Pulmonary artery endothelial cell (primary cell): ENCODE measurements around the gene DHX8. TPM values are rescaled to one million over a fixed set of nuclear protein-coding genes. Genes with fewer than 3 reads are reported as not detected.

Experiments used
- DNase-seq: peaks from one replicate; pipeline ENCODE4 v3.0.0-alpha.2; 2011; ENCODE audit warnings: low read depth, low spot score
- total RNA-seq: library from RNA; depleted of rRNA; stranded (reverse); fragments of >200 nt; gene quantifications from 2 replicates; pipeline ENCODE4 v1.2.3, GENCODE V29; 2014

Gene DHX8
- total RNA-seq, 1 donor from 2014 or later = 54.8 TPM

DNA sequence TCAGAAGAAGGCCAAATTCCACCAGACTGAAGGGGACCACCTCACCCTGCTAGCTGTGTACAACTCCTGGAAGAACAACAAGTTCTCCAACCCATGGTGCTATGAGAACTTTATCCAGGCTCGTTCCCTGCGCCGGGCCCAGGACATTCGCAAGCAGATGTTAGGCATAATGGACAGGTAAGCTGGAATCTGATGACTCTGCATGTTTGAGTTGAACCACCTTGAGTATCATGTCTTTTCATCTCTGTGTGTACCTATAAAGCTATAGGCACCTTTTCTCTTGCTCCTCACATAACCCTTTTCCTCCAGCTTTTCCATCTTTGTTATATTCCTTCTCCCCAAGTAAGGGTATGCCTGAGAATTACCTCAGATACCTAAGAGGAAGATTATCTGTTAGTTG lies 37.6 kb downstream of the DHX8 start:
- DNase-seq = no peak

DNA sequence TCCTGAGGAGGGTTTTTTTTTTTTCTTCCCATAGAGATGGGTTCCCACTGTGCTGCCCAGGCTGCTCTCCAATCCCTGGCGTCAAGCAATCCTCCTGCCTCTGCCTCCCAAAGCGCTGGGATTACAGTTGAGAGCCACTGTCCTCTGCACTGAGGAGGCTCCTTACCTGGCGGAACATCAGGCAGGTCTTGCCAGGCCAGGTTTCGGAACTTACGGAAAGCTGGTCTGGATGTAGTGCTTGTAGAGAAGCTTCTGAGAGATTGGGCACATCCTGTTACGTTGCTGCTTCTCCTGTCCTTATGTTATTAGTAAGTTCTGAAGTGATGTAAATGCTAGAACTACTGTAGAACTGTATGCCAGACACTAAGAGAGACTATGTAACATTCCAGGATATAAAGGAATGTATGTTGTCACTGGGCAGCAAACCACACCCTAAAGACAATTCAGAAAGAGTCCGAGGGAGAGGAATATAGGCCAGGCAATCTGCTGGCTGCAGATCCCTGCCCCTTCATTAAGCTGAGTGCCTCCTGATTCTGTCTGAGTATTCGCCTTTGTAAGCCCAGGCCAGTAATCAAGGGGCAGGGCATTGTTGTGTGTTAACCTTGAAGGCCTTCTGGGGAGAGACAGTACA lies 41.3 kb downstream of the DHX8 start:
- DNase-seq = no peak

DNA sequence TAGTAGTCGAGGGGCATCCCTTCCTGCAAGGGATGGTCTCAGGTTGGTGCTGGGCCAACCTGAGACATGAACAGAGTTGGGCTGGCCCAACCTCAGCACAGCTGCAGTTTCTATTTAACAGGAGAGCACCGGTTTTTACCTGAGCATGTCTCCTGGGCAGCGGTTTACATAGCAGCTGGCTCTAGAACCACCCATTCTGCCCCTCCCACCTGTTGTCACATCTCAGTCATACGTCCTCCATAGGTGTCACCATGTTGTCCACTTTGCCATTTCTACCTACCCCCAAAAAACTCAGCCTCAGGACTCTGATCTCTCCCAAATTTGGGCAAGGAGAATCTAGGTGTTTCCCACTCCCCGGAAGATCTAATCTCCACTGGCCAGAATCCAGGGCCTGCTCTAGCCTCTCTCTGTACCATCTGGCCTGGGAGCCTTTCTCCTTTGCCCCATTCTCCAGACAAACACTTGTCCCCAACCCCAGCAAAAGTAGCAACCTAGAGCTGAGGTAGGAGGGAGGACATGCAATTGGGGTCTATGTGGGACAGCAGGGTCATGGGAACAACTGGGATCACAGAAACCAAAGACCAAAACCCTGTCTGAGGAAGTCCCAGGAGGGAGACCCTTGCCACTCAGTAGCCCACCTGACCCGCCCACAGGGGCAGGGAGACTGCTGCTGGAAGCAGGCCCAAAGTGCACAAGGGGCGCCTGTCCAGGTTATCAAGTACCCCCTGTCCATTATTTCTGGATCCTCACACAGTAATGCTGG lies 43.3 kb downstream of the DHX8 start:
- DNase-seq = no peak

DNA sequence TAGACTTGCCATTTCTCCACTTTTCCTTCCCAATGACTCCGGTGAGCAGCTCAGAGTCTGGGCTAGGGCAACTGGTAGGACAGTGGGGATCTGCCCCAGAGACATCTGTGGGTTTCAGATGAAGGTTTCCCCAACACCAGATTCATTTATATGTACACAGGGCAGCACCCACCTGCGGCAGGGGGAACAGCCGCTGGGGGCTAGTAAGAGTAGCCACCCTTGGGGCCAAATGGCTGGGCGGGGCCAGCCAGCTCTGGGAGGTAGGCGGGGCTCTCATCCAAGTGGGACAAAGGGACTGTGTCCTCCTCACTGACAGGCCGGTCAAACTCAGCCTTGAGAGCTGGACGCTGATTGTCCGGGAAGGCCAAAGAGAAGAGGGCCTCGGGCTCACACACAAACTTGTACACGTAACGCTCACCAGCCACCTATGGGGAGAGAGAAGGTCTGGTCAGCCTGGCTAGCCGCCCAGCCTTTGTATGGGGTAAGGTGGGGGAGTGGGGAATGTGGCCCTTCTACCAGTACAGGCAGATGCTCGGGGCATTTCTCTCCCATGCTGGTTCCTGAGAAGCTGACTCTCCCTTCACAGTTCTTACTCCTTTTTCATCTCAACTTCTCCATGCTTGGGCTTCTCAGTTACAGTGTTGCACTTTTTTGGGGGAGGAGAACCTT lies 44.7 kb downstream of the DHX8 start:
- no peak for DNase-seq

DNA sequence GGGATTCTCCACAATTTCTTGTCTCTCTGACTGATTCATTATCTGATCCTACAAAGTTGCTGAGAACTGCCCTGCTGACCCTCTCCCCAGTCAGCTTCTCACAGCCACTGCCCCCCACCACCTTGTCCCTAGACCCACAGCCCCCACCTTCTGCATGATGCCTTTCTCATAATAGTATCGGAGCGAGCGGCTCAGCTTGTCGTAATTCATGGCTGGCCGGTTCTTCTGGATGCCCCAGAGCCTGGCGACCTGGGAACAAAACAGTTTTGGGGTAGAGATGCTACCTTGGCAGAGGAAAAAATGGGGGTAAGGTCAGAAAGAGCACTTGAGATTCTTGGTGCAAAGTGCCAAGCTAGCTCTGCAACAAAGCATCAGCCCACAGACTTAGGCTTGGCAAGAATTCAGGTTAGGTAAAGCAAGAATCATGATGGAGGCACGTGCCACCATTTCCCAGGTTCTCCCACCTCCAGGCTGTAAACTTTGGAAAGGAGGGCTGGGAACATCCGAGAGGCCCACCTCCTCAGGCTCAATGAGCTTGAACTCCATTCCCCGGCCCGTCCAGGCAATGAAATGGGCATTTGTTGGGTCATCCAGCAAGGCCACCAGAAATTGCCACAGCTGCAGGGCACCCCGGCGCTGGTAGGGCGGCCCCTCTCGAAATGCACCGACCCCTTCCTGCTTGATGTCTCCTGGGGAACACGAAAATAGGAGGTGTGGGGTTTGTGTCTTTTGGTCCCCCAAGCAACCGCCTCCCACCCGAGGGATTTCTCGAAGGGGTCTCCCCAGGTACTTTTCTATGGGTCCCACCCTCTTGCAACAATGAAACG lies 45.4 kb downstream of the DHX8 start:
- DNase-seq = no peak

DNA sequence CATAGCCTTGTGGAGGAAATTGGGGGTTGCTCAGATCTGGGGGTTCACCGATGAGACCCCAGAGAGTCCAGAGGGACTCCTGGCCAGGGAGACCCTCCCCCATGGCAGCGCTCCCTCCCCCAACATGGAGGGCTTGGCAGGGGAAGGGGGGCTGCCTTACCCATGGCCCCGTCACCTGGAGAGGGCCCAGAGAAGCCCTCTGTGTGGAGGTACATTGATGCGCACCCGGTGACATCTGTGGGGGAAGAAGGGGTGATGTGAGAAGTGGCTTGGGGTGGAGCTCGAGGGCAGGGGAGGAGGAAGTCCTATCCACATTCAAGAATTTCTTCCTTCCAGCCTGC lies 46.1 kb downstream of the DHX8 start:
- DNase-seq = no peak

DNA sequence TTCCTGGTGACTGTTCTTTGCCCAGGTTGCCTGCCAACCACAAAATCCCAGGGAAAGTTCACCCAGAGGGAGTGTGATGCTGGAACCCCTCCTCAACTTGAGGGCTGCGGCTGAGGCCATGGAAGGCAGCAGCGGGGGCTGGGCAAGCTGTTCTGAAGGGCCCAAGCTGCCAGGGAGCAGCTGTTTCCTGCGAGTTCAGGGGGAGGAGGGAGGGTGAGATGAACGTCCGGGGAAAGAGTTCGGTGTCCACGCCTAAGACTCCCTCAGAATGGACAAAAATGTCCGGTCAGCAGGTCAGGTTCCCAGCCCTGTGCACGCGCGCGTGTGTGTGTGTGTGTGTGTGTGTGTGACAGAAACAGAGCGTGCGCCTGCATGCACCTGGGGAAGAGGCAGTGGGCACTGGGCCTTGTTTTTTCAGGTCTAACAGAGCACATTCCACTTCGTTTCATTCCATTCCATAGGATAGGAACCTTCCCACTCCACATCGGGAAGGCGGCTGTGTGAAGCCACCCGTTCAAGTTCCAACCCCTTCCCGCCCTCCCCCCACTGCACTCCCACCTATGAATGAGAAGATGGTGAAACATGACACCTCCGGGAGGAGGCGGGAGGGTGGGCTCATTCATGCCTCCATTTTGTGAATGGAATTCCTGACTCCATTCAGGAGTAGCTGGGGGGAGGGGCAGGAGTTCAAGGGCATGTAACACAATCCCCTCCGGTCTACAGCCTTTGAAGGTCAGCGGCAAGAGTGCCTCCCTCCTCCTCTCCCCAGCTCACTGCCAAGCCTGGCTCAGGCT lies 46.7 kb downstream of the DHX8 start:
- DNase-seq = peak; percentile 55

DNA sequence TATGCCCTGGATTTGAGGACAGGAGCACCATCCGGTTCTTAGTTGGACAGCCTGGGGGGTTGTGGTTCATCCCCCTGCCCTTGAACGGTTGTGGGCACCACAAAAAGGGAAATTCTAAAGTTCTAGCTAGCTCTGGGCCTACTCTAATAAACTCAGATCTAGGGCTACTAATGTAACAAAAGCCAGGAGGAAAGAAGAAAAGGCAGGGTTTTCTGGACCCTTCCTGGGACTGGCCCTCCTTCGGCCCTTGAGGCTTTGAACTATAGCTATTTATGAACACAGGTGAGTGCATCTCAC lies 47.3 kb downstream of the DHX8 start:
- no peak for DNase-seq

DNA sequence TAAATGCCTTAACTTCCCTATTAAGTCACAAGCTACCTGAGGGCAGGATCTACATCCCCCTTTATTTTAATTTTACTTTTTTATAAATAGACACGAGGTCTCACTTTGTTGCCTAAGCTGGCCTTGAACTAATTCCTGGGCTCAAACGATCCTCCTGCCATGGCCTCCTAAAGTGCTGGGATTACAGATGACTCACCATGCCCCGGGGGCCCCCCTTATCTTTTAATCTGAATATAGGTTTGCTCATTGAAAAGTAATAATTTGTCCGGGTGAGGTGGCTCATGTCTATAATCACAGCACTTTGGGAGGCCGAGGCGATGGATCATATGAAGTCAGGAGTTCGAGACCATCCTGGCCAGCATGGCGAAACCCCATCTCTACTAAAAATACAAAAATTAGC lies 48.2 kb downstream of the DHX8 start:
- no peak for DNase-seq

DNA sequence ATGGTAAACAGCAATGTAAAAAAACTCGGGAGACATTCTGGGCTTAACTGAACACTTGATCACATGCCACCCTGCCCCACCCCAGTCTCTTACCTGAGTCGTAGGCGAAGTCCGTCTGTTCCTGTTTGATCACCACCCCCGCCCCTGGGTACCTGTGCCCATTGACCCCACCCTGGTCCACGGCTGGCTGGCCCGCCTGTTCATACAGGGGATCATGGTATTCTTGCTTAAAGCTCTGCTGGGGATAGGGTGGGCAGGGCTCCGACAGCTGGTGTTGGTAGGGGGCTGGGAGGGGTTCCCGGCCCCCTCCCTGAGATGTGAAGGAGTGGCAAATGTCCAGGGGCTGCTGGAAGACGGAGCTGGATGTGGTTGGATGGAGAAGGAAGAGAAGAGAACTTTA lies 48.8 kb downstream of the DHX8 start:
- DNase-seq = no peak

DNA sequence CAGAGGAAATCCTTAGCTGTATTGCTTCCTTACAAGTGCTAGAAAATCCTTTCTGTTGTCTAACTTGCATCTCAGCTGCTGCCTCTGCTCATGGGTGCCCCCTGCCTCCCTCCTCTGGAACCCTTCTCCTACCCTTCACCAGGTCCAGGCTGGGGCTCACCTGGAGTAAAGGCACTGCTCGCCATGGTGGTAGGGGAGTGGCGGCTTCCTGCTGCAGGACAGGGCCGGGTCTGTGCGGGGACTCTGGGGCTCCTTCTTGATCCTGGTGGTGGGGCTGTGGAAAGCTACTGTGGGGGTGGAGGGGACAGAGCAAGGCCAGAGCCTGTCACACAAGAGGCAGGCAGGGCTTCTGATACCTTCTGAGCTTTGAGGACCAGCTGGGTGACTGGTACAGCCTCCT lies 49.9 kb downstream of the DHX8 start:
- DNase-seq = no peak

DNA sequence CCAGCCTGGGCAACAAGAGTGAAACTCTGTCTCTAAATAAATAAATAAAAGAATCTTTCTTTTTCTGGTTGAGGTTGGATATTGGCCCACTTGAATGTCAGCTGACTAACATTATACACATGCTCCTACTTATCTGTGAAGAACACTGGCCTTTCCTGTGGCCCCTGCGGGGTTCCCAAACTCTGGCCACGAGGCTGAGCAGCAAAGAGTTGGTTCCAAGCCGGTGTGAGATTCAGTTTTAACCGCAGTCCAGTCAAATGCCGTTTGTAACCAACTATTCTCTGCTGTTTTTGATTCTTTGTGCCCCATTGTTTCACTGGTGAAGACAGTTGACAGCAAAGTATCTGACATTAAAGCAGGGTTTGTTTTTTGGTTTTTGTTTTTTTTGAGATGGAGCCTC lies 51.1 kb downstream of the DHX8 start:
- no peak for DNase-seq

DNA sequence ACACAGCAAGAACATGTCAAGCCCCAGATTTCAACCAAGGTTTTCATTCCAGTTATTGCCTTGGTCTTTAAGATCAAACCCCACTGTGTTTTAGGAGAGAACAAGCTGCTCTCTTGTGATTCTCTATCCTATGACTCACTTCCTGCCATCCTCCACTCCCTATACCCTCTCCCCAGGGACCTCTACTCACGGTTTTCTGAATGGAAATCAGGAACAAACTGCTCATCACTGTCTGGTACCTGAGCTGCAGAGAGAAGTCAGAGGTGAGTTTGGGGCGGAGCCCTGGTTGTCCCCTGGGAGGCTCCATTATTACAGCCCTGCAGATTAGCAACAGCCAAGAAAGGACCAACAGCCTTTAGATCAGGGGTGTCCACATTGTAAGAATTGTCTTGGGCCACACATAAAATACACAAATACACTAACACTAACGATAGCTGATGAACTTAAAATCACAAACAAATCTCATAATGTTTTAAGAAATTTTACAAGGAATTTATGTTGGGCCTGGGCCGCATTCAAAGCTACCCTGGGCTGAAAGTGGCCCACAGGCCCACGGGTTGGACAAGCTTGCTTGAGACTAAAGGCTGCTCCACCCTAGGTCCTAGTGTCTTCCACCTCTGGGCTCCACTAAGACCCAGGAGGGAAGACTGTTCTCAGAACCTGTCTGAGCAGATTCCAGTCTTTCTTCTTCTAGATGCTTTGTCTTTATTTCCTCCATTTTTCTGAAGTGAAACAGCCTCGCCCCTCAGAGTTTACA lies 52.6 kb downstream of the DHX8 start:
- DNase-seq = no peak

DNA sequence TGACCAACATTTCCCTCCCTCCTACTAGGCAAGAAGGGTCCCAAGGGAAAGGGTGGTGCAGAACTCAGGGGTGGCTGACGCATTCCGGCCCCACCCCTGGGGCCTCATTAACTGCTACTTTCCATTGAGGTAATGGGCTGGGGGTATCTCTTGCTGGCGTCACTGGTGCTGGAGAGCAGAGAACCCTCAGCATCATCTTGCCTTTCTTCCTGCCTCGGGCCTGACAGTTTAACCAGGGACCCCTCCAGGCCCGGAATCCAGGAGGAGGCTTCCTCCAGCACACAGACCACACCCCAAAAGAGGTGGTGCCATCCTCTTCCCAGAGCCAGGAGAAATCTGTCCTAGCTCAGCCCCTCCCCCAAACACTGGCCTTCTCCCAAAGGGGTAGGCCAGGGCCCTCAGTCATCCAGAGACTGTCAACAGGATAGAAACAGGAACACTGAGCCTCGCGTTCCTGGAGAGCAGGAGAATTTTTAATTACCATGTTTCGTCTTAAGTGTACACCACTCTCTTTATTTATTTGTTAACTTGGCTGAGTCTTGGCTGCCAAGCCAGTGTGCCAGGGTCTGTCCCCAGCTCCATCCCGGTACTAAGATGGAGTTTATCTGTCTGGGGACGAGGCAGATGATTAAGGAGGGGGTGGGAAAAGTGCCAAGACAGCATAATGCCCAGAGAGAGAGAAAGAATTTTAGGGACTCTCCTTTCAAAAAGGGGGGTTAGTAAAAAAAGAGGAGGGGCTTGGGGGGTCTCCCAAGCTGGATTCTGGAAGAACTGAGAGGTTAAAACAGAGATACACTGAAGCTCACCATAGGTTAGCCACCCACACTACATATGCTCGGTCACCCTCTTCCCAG lies 57.3 kb downstream of the DHX8 start:
- DNase-seq = no peak

DNA sequence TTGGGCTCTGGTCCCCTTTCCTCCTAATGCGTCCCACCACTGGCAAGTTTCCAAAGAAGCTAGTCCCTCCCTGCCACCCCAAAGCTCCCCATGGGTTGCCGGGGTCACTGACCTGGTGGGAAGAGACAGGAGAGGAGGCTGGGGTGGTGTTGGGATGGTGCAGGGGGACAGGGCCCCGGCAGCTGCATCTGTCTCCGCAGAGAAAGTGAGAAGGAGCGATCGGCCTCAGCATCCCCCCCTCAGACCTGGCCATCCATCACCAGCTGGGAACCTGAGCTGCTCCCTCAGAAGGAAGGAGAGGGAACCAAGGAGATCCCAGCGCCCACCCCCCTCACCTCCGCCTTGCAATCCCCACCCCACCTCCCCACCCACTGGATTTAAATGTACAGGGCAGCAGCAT lies 59.1 kb downstream of the DHX8 start:
- no peak for DNase-seq

DNA sequence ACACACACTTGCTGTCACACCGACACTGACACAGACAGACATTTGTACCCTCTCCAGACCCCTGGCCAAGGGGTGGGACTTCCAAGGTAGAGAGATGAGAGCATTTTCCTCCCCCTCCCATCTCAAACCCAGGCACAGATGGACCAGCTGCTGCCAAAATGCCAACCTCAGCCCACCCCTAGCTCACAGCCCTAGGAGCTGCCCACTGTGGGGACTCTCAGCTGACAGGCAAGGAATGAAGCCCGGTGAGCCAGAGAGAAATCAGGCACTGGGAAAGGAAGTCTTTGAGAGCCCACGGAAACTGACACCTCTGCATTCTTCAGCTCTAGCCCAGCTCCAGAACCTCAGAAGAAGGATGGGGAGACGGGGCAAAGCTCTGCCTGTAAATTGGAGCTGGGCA lies 59.5 kb downstream of the DHX8 start:
- no peak for DNase-seq

DNA sequence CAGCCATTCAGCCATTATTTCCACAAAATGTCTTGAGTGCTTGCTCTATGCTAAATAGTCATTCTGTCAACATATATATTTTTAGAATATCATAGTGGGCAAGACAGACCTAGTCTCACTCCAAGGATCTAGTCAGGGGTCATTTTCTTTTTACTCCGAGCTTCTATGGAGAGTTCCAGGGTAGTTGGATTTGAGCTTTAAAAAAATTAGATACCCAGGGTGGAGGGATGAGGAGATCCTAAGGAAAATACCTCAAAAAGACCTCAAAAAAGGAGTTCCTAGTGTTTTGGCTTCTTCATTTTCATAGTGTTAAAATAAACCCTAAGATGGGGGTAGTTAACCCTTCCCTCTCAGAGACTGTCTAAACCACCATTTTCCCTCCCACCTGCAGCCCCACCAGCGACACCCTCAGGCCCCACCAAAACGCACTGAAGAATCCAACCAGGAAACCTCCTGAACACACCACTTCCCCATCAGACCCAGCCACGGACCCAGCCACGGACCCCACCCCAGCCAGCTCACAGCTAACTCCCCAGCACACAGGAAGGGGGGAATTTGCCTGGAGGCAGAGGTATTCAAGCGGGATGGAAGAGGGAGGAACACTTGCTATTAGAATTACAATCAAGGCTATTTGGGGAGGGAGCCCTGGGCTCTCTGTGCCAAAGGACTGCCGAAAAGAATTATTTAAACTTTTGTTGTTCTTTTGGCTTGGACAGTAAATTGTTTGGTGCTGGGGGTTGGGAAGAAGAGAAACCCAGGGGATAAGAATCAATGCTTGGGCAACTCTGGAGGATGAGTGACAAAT lies 60.2 kb downstream of the DHX8 start:
- DNase-seq = no peak

DNA sequence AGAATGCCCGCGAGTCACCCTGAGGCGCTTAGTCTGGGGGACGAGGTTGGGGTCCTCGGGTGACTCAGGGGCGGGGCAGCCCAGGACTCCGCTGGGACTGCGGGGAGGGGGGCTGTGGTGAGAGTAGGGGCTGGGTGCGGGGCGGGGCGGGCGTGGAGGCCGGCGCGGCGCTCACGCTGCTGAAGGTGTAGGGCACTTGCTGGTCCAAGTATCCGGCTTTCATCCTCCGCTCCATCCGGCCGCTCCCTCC lies 61.5 kb downstream of the DHX8 start:
- DNase-seq = no peak
